Anterior cingulate cortex (tissue), 58 donors: ENCODE data around the gene MXD3.
"Not testable (repeated sequence)": the region's sequence is repeated elsewhere in the genome, so short reads cannot be mapped to it uniquely, and the experiment has no call there.

Experiments
- DNase-seq, 58 donors: peaks; one replicate each; lab custom pipeline; 2025; lab: John Stamatoyannopoulos, UW

Gene MXD3

DNA sequence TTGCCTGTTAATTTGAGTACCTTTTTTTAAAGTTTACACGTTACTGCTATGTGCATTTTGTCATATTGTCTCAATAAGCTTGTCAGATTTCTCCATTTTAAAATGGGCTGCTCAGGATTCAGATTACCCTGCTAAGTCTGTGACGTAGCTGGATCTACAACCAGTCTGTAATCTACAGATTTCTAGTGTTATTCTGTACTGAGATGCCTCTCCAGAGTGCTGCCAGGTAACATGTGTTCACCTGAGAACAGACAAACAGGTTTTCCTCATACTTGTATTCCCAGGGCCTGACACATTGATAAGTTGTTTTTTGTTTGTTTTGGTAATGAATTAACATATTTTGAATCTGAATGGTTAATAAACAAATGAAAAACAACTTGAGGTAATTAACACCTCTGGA, 23.5 kb downstream of the MXD3 start:
- DNase-seq, result no peak

GRCh38 chr5:177276886-177277285, 34.8 kb downstream of the MXD3 start:
- no peak for DNase-seq

- DNase-seq, result no peak
These were observed 35.8 kb downstream of the MXD3 start for GRCh38 chr5:177275883-177276282.

- DNase-seq, result no peak
These were observed 40.6 kb downstream of the MXD3 start for GRCh38 chr5:177271113-177271512.

DNA sequence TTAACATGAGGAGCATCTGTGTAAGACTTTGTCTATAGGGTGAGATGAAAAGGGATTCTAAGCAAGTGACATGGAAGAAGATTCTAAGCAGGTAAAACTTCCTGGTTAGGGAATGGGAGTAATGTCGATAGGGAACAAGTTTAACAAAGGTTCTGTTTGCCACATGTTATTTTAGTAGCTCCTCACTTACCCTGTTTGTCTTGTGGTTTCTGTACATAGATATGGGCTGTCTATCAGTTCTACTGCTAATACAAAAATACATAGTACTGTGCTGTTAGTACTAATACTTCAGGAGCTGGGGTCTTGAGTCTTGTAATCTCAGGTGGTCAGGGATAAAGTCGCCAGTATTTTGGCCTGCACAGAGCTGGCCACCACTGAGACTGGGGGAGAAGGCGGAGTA, 41.0 kb downstream of the MXD3 start:
- DNase-seq, result no peak

DNA sequence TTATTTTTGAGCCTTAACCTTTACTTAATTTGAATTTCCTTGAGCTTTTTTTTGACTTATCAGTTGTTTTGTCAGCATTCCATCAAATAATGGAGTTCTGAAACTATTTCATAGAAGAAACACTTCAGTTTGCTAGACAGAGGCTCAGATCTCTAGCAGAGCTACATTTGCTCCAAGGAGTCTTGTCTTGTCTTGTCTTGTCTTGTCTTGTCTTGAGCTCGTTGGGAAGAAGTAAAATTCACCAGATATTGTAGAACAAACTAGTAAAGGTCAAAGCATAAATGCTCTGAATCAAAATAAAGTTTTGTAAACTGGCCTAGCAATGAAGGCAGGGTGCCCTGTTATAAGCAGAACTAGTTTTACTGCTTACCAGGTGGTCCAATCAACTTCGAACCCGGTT, 41.7 kb downstream of the MXD3 start:
- no peak for DNase-seq

DNA sequence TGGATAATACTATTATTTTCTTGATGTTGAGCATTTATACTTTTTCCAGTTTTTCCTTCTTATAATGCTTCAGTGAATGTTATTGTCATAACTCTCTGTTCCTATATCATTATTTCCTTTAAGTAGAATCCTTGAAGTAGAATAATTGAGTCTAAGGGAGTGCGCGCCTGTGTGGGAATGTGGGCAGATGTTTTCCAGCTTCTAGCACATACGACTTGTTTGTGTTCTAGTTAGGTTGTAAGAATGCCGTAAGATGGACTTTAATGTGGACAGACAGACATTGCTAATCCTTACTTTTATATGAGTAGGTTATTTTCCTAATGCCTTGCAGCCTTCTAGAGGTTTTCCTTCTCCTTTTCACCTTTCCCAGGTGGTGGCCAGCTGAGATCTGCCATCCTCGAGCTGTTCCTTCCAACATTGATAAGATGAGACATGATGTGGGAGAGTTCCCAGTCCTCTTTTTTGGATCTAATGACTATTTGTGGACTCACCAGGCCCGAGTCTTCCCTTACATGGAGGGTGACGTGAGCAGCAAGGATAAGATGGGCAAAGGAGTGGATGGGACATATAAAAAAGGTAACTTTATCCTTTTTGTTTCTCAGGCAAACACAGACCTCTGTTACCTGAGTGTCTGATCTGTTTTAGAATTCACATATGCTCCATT, 42.3 kb downstream of the MXD3 start:
- DNase-seq, result no peak

- no peak for DNase-seq
These were observed 46.3 kb downstream of the MXD3 start for GRCh38 chr5:177265395-177265794.

DNA sequence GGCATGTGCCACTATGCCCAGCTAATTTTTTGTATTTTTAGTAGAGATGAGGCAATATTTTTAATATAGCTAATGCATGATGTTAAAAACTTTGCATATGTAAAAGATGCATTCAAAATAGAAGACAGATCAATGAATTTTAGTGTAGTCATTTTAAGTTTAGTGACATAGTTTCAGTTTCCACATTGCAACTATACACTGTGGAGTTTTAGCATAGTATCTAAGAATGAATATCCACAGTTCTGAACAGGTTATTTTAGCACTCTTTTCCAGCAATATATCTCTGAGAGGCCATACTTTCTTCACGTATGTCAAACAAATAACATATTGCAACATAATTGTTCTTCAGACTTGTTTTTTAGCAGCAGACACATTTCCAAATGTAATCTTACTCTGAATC, 47.5 kb downstream of the MXD3 start:
- DNase-seq, result no peak

- no peak for DNase-seq
These were observed 50.2 kb downstream of the MXD3 start for GRCh38 chr5:177261510-177261909.

- DNase-seq, result no peak
These were observed 50.7 kb downstream of the MXD3 start for GRCh38 chr5:177260961-177261360.

DNA sequence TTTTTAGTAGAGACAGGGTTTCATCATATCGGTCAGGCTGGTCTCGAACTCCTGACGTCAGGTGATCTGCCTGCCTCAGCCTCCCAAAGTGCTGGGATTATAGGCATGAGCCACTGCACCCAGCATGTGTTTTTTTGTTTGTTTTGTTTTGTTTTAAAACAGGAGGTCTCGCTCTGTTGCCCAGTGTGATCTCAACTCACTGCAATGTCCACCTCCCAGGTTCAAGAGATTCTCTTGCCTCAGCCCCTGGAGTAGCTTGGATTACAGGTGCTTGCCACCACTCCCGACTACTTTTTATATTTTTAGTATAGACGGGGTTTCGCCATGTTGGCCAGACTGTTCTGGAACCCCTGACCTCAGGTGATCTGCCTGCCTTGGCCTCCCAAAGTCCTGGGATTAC, 53.0 kb downstream of the MXD3 start:
- not testable (repeated sequence) for DNase-seq
